Activated CD4-positive, alpha-beta T cell treated with anti-CD3 and anti-CD28 coated beads, Interleukin-2, amount 10 ng/mL, durations not matched to agents 24 days and 14 days (primary cell): ENCODE measurements around the gene ATG5. TPM values are rescaled to one million over a fixed set of nuclear protein-coding genes. Genes with fewer than 3 reads are reported as not detected.
A peak's percentile ranks its signal among the peaks of the same experiment; 100 is the strongest.
"Not testable (repeated sequence)": the region's sequence is repeated elsewhere in the genome, so short reads cannot be mapped to it uniquely, and the experiment has no call there.

Experiments
- DNase-seq: peaks from one replicate; pipeline ENCODE4 v3.0.0; 2022
- H3K27ac Mint-ChIP-seq: one replicate; pipeline ENCODE4 v1.8.0; 2022; ENCODE audit warnings: mild to moderate bottlenecking, mixed read lengths
- H3K27me3 Mint-ChIP-seq: one replicate; pipeline ENCODE4 v1.8.0; 2022; ENCODE audit warnings: mixed read lengths
- H3K36me3 Mint-ChIP-seq: one replicate; pipeline ENCODE4 v1.8.0; 2022; ENCODE audit warnings: low read depth, mild to moderate bottlenecking, mixed read lengths
- H3K4me1 Mint-ChIP-seq: one replicate; pipeline ENCODE4 v1.8.0; 2021; ENCODE audit warnings: mixed read lengths
- H3K4me3 Mint-ChIP-seq: one replicate; pipeline ENCODE4 v1.8.0; 2022; ENCODE audit warnings: mild to moderate bottlenecking, moderate library complexity, mixed read lengths
- H3K9me3 Mint-ChIP-seq: one replicate; pipeline ENCODE4 v1.8.0; 2021; ENCODE audit warnings: mixed read lengths
- intact Hi-C: fragments of 100-400 bp; cut with micrococcal nuclease; formaldehyde crosslinking; loops from one replicate; pipeline ENCODE4 v1.15.1; 2023
- total RNA-seq: library from RNA; stranded (reverse); gene quantifications from 2 replicates; pipeline ENCODE4 v1.2.3, GENCODE V29; 2022

ATG5 gene
- total RNA-seq, 1 donor from 2014 or later, result 29.5 TPM

GRCh38 chr6:106244931-106245330 lies 80.6 kb downstream of the ATG5 start:
- no peak overlapping the region for H3K27ac Mint-ChIP-seq
- H3K27me3 Mint-ChIP-seq, result no peaks in the 10 kb centered on the region
- peaks cover 36% of the 10 kb centered on the region for H3K36me3 Mint-ChIP-seq
- H3K4me3 Mint-ChIP-seq, result no peak overlapping the region
- no peak for DNase-seq
- peaks cover 11% of the 10 kb centered on the region for H3K4me1 Mint-ChIP-seq
- H3K9me3 Mint-ChIP-seq, result peaks cover 5% of the 10 kb centered on the region
- intact Hi-C loops, result no loop called here

DNA sequence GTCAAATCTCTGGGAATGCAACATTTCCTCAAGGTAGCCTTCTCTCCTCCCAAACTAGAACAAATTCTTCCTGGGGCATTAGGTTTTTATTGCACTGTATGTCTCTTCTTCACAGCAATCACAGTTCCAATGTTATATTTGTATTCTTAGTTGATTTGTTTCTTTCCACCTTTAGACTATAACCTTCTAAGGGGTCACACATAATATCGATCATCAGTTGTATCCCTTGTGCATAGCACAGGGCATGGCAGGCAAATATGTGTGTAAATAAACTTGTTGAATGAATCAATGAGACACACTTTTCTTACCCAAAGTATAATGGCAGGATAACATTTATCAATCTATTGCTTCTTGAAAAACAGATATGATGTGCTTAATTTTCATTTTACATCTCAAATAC lies 81.0 kb downstream of the ATG5 start:
- DNase-seq, result no peak
- Mint-ChIP-seq H3K4me1 (peaks cover 9% of the 10 kb centered on the region), H3K27ac (no peak overlapping the region), H3K9me3 (peaks cover 5% of the 10 kb centered on the region), H3K27me3 (no peaks in the 10 kb centered on the region), H3K4me3 (no peak overlapping the region), H3K36me3 (peaks cover 36% of the 10 kb centered on the region)
- intact Hi-C loops, result no loop called here

GRCh38 chr6:106243261-106243660 lies 82.3 kb downstream of the ATG5 start:
- Mint-ChIP-seq H3K9me3 (peaks cover 5% of the 10 kb centered on the region), H3K36me3 (peaks cover 37% of the 10 kb centered on the region), H3K27me3 (no peaks in the 10 kb centered on the region), H3K4me1 (peaks cover 9% of the 10 kb centered on the region), H3K4me3 (no peak overlapping the region), H3K27ac (no peak overlapping the region)
- intact Hi-C loops, result no loop called here
- no peak for DNase-seq

- Mint-ChIP-seq H3K36me3 (peaks cover 39% of the 10 kb centered on the region), H3K9me3 (peaks cover 5% of the 10 kb centered on the region), H3K27ac (no peak overlapping the region), H3K4me1 (peaks cover 9% of the 10 kb centered on the region), H3K4me3 (no peak overlapping the region), H3K27me3 (no peaks in the 10 kb centered on the region)
- intact Hi-C loops, result no loop called here
- DNase-seq, result no peak
Measured at GRCh38 chr6:106241498-106241897, 84.1 kb downstream of the ATG5 start.

DNA sequence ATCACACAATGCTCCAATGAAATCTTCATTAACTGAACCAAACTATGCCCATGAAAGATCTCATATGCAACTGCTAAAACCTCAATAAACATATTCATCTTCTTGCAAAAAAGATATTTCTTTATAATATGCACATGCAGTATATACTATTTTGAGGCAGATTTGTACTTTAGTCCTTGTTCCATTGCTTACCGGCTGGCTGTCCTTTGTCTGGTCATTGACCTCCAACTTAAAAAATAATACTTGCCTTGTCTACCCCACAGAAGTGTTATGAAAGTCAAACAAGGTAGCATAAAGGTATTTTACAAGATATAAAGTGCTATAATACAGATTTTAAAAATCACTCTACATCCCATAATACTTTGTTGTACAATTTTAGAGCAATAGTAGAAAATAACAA lies 88.3 kb downstream of the ATG5 start:
- H3K9me3 Mint-ChIP-seq, result peaks cover 6% of the 10 kb centered on the region
- no peaks in the 10 kb centered on the region for H3K4me1 Mint-ChIP-seq
- peaks cover 41% of the 10 kb centered on the region for H3K36me3 Mint-ChIP-seq
- no peak for DNase-seq
- no peaks in the 10 kb centered on the region for H3K27me3 Mint-ChIP-seq
- no peak overlapping the region for H3K4me3 Mint-ChIP-seq
- H3K27ac Mint-ChIP-seq, result no peak overlapping the region
- intact Hi-C loops, result no loop called here

- Mint-ChIP-seq H3K4me1 (peaks cover 15% of the 10 kb centered on the region), H3K36me3 (peaks cover 18% of the 10 kb centered on the region)
- not testable (repeated sequence) for H3K9me3 Mint-ChIP-seq, H3K27ac Mint-ChIP-seq, H3K27me3 Mint-ChIP-seq, H3K4me3 Mint-ChIP-seq, DNase-seq
- intact Hi-C loops, result loop anchor here (10.0 kb wide), 1 partner anchor 325 kb away; no protein-coding TSS in a partner anchor
Measured at GRCh38 chr6:106229876-106230445, 95.6 kb downstream of the ATG5 start.

- Mint-ChIP-seq H3K36me3 (peaks cover 15% of the 10 kb centered on the region), H3K27me3 (no peaks in the 10 kb centered on the region), H3K4me1 (peaks cover 25% of the 10 kb centered on the region), H3K4me3 (no peak overlapping the region), H3K27ac (peak overlapping the region; percentile 48), H3K9me3 (no peaks in the 10 kb centered on the region)
- intact Hi-C loops, result loop anchor here (10.0 kb wide), 1 partner anchor 323 kb away; no protein-coding TSS in a partner anchor
- DNase-seq, result no peak
Measured at GRCh38 chr6:106227612-106228507, 97.7 kb downstream of the ATG5 start.

GRCh38 chr6:106226676-106227075 lies 98.9 kb downstream of the ATG5 start:
- Mint-ChIP-seq H3K36me3 (peaks cover 15% of the 10 kb centered on the region), H3K27ac (no peak overlapping the region), H3K4me1 (peaks cover 29% of the 10 kb centered on the region), H3K27me3 (no peaks in the 10 kb centered on the region), H3K4me3 (no peak overlapping the region), H3K9me3 (no peaks in the 10 kb centered on the region)
- no peak for DNase-seq
- intact Hi-C loops, result loop anchor here (10.0 kb wide), 1 partner anchor 322 kb away; no protein-coding TSS in a partner anchor

GRCh38 chr6:106225581-106225980 lies 100.0 kb downstream of the ATG5 start:
- intact Hi-C loops, result loop anchor here (10.0 kb wide), 1 partner anchor 321 kb away; no protein-coding TSS in a partner anchor

GRCh38 chr6:106223300-106223930 lies 102.1 kb downstream of the ATG5 start:
- Mint-ChIP-seq H3K4me1 (peaks cover 32% of the 10 kb centered on the region), H3K27me3 (no peaks in the 10 kb centered on the region), H3K27ac (no peak overlapping the region), H3K9me3 (no peaks in the 10 kb centered on the region), H3K4me3 (no peak overlapping the region), H3K36me3 (peaks cover 22% of the 10 kb centered on the region)
- peak; percentile 91 for DNase-seq
- intact Hi-C loops, result loop anchor here (1.0 to 10.0 kb wide), 8 partner anchors 59 to 792 kb away; no protein-coding TSS in a partner anchor

More at GRCh38 chr6:106225581-106225980, 100.0 kb downstream of the ATG5 start:
- Mint-ChIP-seq H3K27ac (no peak overlapping the region), H3K36me3 (peaks cover 18% of the 10 kb centered on the region), H3K4me3 (no peak overlapping the region), H3K4me1 (peaks cover 32% of the 10 kb centered on the region), H3K9me3 (no peaks in the 10 kb centered on the region), H3K27me3 (no peaks in the 10 kb centered on the region)
- DNase-seq, result no peak

DNA sequence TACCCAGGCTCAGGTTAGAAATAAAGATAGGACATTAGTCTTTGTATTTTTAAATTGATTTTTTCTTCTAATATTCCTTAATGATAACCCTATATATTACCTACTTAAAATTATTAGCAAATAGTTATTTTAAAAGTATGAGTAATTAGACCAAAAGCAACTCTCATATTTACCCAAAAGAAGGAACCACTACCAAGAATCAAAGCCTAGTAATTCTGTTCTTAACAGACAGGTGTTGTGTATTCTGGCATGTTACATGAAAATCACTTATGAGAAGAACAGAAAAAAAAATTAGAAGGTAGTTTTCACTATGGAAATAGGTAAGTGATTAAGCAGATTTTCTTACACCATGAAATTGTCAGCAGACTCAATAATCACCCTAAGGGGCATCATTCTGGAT lies 105.1 kb downstream of the ATG5 start:
- H3K27me3 Mint-ChIP-seq, result no peaks in the 10 kb centered on the region
- no peak overlapping the region for H3K27ac Mint-ChIP-seq
- no peaks in the 10 kb centered on the region for H3K9me3 Mint-ChIP-seq
- no peak for DNase-seq
- peaks cover 17% of the 10 kb centered on the region for H3K36me3 Mint-ChIP-seq
- peaks cover 20% of the 10 kb centered on the region for H3K4me1 Mint-ChIP-seq
- H3K4me3 Mint-ChIP-seq, result no peak overlapping the region
- intact Hi-C loops, result loop anchor here (10.0 kb wide), 1 partner anchor 316 kb away; no protein-coding TSS in a partner anchor

GRCh38 chr6:106216527-106216926 lies 109.0 kb downstream of the ATG5 start:
- peaks cover 12% of the 10 kb centered on the region for H3K4me1 Mint-ChIP-seq
- H3K27me3 Mint-ChIP-seq, result no peaks in the 10 kb centered on the region
- H3K36me3 Mint-ChIP-seq, result peaks cover 21% of the 10 kb centered on the region
- no peak overlapping the region for H3K4me3 Mint-ChIP-seq
- intact Hi-C loops, result no loop called here
- H3K9me3 Mint-ChIP-seq, result no peaks in the 10 kb centered on the region
- no peak for DNase-seq
- H3K27ac Mint-ChIP-seq, result no peak overlapping the region

DNA sequence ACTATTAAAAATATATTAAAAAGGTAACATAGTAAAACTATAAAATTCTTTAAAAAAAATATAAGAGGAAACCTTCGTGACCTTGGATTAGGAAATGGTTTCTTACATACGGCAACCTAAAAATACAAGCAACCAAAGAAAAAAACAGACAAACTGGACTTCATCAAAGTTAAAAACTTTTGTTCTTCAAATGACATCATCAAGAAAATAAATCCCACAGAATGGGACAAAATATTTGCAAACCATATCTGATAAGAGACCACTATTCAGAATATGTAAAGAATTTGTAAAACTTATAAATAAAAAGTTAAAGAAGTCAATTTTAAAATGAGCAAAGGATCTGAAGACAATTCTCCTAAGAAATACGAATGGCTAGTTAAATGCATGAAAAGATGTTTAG lies 110.0 kb downstream of the ATG5 start:
- Mint-ChIP-seq H3K9me3 (no peaks in the 10 kb centered on the region), H3K4me3 (no peak overlapping the region), H3K36me3 (peaks cover 21% of the 10 kb centered on the region), H3K4me1 (peaks cover 9% of the 10 kb centered on the region), H3K27ac (no peak overlapping the region), H3K27me3 (no peaks in the 10 kb centered on the region)
- intact Hi-C loops, result no loop called here
- no peak for DNase-seq

- Mint-ChIP-seq H3K36me3 (peaks cover 19% of the 10 kb centered on the region), H3K27me3 (no peaks in the 10 kb centered on the region), H3K9me3 (no peaks in the 10 kb centered on the region), H3K4me1 (peaks cover 9% of the 10 kb centered on the region), H3K27ac (no peak overlapping the region), H3K4me3 (no peak overlapping the region)
- intact Hi-C loops, result no loop called here
- DNase-seq, result no peak
Measured at GRCh38 chr6:106214531-106214930, 111.0 kb downstream of the ATG5 start.
